COLO668 (cell line): ENCODE measurements around the gene PARD3B.
"Not testable (repeated sequence)": the region's sequence is repeated elsewhere in the genome, so short reads cannot be mapped to it uniquely, and the experiment has no call there.

Experiments used
- DNase-seq: peaks from one replicate; lab custom pipeline; 2025; ENCODE audit not compliant: unreplicated experiment; lab: John Stamatoyannopoulos, UW

The PARD3B gene

DNA sequence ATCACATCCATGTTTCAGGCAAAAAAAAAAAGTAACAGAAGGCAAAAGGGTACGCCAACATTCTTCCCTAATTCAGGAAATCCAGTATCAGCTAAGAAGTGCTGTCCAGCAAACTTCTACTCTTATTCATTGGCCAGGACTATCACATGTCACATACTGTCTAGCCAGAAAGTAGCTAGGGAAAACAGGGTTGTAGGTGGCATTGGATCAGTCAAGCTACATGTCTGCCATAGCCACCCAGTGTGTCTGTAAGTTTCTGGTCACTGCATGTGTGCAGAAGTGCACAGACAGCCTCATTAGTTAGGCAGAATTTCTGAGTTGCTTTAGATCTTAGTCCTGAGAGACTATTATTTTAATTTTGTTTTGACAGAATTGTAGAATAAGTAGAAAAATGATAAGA is 671.7 kb downstream of the PARD3B start:
- DNase-seq = no peak

DNA sequence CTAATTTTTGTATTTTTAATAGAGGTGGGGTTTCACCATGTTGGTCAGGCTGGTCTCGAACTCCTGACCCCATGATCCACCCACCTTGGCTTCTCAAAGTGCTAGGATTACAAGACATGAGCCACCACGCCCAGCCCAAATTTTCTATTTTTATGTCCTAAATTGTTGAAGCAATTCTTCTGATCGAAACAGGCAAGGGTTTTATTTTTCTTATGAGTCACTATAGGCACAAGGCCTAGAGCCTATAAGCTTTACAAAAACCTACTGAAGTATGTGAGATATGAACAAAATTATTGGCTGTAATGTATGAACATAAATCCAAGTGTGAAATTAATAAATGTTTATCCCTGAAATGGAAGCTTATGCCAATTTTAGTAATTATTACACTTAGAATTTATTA is 672.8 kb downstream of the PARD3B start:
- no peak for DNase-seq

- not testable (repeated sequence) for DNase-seq
These were observed 673.5 kb downstream of the PARD3B start for GRCh38 chr2:205218816-205219215.

GRCh38 chr2:205220559-205220958 is 675.3 kb downstream of the PARD3B start:
- DNase-seq = no peak

GRCh38 chr2:205232086-205232485 is 686.8 kb downstream of the PARD3B start:
- DNase-seq = no peak

- no peak for DNase-seq
These were observed 690.2 kb downstream of the PARD3B start for GRCh38 chr2:205235434-205235833.

GRCh38 chr2:205237524-205237923 is 692.2 kb downstream of the PARD3B start:
- no peak for DNase-seq

- DNase-seq = no peak
These were observed 699.7 kb downstream of the PARD3B start for GRCh38 chr2:205245001-205245400.

DNA sequence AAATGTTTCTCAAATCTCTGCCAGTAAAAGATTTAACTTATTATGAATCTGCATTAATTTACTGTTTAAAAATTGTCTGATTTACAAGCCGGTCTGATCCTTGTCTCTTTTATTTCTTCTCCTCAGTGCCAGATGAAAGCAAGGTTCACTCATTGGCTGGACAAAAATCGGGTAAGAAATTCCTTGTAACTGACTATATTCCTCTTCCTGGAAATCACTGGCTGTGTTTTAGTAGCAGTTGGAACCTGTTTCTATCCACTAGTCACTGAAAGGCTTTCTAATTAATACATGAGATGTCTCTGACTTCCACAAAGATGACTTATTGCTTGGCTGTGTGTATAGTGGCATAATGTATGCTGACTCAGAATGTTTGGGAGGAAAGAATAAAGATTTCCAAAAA is 700.4 kb downstream of the PARD3B start:
- DNase-seq = no peak

DNA sequence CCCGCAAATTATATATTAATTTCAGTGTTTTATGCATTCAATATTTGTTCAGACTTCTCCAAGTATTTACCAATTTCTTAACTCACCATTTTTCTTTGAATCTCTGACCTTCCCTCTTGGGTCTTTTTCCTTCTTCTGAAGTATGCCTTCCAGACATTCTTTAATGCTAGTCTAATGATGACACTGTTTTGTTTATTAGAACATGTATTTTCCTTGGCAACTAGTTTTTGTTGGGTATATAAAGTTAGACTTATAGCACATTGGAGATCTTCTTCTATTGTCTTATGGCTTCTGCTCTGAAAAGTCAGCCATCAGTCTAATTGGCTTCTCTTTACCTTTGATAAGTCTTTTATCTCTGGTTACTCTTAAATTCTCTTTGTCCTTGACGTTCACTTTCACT is 713.8 kb downstream of the PARD3B start:
- DNase-seq = no peak

DNA sequence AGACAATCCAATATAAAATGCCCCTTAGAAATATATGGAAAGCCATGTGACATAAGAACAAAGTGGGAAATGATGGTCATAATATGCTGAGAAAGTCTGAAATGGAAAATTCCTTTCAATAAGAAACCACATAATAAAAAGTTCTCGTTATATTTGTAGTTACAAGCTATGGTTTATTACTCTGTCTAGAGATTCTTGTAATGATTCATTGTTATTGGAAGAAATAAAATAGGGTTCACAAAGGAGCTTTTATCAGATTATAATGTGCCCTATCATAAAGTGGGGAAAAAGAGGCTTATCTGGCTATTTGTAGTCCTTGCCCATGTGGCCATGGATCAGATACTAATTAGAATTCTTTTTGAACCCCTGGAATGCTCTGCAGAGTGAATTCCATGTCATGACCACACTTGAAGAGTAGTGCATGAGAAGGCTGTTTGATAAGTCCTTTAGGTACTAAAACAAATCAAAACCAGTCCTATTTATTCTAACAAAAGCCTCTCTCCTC is 716.3 kb downstream of the PARD3B start:
- no peak for DNase-seq

DNA sequence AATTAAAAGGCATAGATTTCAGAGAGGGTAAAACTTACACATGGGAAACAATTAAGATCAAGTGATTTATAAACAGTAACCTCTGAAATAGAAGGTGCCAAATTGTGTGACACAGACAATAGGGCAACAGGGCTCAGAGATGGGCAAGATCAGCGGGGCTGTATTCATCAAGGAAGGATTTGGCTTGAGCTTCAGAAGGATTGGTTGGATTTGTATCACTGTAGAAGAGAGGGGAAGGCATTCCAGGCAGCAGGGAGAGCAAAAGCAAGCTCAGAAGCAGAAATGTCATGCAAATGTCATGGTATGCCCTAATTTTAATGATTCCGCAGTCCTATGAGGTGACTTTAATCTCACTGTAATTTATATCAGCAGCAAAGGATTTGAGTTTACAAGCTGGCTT is 722.0 kb downstream of the PARD3B start:
- no peak for DNase-seq

GRCh38 chr2:205270689-205271088 is 725.4 kb downstream of the PARD3B start:
- DNase-seq = peak; percentile 10

GRCh38 chr2:205273148-205273547 is 727.9 kb downstream of the PARD3B start:
- no peak for DNase-seq

DNA sequence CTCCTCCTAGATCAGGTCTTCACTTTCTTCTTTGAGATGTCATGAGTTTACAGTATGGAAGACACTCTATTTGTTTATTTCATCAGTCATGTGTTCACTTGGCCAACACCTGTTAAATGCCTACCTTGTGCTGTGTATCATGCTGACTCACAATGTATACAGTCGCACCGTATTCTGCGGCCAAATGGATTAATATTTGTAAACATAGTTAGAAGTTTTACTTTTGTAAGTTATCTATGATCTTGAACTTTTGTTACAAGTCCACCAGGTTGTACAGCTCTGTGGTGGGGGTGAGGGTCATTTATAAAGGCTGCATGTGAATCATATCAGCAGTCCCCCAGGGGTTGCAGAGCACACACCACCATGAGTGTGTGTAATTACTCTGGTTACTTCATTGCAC is 728.4 kb downstream of the PARD3B start:
- no peak for DNase-seq

GRCh38 chr2:205274801-205275200 is 729.5 kb downstream of the PARD3B start:
- no peak for DNase-seq

DNA sequence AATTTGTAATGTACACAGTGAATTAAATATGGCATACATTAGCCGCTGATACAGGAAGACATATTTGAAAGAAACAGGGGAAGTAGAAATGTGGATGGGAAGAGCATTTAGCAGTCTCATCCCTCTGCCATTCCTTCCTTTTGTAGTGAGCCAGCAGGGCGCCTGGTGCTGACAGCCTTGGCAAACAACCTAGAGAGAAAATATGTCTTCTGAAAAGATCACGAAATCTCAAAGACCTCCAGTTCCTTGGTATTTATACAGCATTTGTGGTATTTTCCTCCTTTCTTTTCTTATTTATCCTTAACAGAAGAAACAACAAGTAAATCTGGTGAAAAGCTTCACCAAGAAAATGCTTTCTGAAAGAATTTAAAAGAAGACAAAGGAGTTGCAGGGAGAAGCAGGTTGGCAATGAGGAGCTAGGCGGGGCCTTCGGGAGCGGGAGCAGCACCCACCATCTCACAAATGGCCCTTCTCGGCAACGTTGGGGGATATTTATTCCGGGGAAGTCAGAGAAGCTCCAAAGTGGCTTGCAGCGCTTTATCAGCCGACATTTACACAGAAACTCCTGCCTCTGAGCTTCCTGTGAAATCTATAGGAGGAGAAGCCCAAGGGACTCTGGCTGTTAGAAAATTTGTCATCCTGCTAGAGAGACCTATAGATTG is 731.0 kb downstream of the PARD3B start:
- DNase-seq = no peak

DNA sequence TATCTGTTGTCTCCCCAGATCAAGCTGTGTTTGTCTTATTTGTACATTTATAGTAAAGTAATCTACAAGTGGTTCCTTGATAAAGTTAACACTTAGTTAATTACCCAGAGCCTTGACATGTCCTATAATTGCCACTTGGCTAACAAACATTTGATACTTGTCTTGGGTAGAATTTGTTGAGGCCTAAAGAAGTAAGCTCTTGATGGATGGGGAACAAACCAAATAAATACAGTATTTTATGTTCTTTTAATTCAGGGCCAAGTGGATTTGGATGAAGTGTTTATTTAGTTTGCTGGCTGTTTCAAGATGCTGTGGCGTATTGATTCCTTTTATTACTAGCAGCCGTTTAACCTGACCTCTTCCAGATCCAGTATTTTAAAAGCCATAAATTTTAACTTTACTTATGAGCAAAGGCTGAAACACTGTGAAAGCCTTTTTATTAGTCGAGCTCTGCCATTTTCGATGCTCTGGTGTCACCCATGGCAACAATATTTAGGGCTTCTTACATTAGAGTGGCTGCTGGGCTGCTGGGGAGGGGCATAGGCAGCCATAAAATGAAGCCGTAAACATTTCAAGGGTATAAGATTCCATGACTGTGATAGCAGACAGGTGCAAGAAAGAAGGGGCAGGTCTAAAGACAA is 735.4 kb downstream of the PARD3B start:
- DNase-seq = peak; percentile 4

DNA sequence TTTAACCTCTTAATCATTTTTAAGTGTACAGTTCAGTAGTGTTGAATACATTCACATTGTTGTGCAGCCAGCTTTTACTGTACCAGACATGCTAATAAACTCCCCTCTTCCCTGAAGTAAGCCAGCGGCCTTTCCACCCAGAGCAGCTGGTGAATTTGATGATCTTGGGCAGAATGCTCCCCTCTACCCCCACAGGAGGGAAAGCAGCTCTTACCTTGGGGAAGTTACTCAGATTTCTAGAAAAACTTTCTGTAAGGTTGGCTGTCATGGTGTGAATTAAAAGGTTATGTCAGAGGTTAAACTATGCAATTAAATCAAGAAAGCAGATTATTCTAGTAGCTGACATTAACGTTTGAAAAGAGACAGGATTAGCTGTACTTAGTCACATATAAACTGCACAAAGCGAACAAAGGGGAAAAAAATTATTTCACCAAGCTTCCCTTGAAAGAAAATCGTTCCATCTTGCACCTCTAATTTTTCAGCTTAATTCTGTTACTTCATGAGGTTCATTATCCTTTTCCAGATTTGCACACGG is 738.5 kb downstream of the PARD3B start:
- DNase-seq = no peak

DNA sequence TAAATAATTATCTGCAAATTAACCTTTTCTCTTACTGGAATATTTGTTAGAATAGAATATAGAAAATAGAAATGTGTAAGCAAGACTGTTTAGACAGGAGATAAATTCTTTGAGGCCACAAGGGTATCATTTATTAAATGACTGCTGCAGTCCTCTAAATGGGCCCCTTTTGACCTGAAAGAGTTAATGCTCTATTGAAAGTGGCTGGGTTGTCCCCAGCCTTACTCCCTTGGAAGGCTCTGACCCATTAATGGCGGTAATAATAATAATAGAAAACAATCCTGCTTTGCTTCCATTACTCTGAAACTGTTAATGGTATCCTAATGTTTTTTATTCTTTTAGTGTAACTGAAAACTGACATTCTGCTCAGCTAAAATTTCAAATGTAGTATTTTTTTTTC is 739.1 kb downstream of the PARD3B start:
- DNase-seq = no peak

- DNase-seq = no peak
These were observed 742.0 kb downstream of the PARD3B start for GRCh38 chr2:205287316-205287715.

GRCh38 chr2:205288686-205289085 is 743.4 kb downstream of the PARD3B start:
- no peak for DNase-seq

DNA sequence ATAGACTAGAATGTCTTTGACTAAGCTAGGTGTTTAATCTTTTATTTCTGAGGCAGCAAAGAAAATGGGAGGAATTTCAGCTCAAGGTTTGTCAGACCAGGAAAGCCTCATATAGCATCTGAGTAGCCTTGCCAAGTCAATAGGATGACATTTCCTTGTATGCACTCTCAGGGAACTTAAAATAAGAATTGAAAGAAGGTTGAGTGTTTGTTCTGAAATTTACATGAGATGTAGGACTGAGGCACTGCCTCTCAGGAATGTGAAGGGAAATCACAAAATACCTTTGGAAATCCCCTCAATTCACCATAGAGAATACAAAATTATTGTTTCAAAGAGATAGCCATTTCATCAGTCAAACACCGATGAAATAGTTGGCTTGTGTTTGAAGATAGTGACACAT is 745.0 kb downstream of the PARD3B start:
- no peak for DNase-seq
